ENCODE data around the gene TMEM175.

The TMEM175 gene

DNA sequence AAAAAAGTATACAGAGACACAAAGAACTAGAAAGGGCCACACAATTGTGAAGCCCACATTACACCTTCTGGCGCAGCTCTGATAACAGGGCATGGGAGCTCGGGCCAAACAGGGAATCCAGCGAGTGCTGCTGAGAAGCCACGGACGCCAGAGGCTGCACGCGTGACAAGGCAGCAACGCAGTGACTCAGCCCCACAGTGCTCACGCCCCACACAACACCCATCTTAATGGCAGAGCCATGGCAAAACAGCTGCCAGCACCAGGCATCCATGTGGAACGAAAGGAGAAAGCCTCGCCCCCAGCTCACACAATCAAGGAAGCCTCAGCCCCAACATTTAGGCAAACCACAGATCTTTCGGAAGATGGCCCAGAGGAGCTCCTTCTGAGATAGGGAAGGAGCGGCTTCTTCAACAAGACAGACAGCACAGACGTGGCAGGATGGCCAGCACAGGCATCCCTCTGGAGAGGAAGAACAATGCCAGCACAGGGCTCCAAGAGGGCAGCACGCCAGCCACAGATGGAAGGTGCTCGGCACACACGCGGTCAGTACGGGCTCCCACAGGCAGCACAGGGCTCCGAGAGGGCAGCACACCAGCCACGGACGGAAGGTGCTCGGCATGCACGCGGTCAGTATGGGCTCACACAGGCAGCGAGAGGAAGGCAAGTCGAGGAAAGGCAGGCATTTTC, 33.2 kb upstream of the TMEM175 start:
- no peak overlapping the region for H3K4me3 ChIP-seq
- H3K9ac ChIP-seq = no peak overlapping the region
- peaks cover 100% of the 10 kb centered on the region for H3K36me3 ChIP-seq
- H3K9me3 ChIP-seq = no peaks in the 10 kb centered on the region
- H3K27me3 ChIP-seq = no peaks in the 10 kb centered on the region
- H3K4me1 ChIP-seq = no peaks in the 10 kb centered on the region
- TF ChIP-seq Cebpa-rat (IDR thresholded peaks at IDR 0.05) = no peak
- peaks cover 89% of the 10 kb centered on the region for H4K20me1 ChIP-seq
- H3K27ac ChIP-seq = no peak overlapping the region
- no peak overlapping the region for H3K4me2 ChIP-seq

DNA sequence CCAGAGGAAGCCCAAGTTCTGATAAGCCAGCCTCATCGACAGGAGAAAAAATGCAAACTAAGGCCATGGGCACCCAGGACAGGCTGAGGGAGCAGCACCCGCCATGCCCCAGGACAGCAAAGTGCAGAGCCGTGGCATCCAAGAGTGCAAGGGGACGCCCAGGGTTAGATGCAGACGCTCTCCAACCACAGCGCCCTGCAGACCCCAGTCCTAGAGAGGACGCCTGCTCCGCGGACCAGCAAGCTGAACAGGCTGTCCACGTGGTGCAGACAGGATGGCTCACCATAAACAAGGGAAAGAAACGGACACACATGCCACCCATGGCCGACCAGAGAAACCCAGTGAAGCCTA, 32.7 kb upstream of the TMEM175 start:
- H3K9me3 ChIP-seq = no peaks in the 10 kb centered on the region
- no peak overlapping the region for H3K4me2 ChIP-seq
- H4K20me1 ChIP-seq = peaks cover 92% of the 10 kb centered on the region
- peaks cover 100% of the 10 kb centered on the region for H3K36me3 ChIP-seq
- no peaks in the 10 kb centered on the region for H3K4me1 ChIP-seq
- no peaks in the 10 kb centered on the region for H3K27me3 ChIP-seq
- H3K4me3 ChIP-seq = no peak overlapping the region
- no peak for TF ChIP-seq Cebpa-rat (IDR thresholded peaks at IDR 0.05)
- H3K27ac ChIP-seq = no peak overlapping the region
- H3K9ac ChIP-seq = no peak overlapping the region

DNA sequence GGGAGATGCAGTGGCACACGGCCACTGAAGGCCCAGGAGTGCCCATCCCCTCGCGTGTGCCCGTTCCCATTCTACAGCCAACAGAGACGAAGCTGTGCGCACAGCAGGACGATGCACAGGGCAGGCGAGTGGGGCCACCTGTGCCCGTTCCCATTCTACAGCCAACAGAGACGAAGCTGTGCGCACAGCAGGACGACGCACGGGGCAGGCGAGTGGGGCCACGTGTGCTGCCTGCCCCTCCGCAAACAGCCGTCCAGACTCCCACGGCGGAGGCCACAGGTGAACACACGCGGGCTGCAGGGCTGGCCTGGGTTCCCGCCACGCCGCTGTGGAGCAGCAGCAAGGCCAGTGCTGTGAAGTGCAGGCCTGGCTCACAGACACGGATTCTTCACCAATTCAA, 32.2 kb upstream of the TMEM175 start:
- H3K9me3 ChIP-seq = no peaks in the 10 kb centered on the region
- H3K36me3 ChIP-seq = peaks cover 100% of the 10 kb centered on the region
- H3K9ac ChIP-seq = no peak overlapping the region
- no peaks in the 10 kb centered on the region for H3K4me1 ChIP-seq
- no peak overlapping the region for H3K27ac ChIP-seq
- no peak overlapping the region for H3K4me3 ChIP-seq
- no peak overlapping the region for H3K4me2 ChIP-seq
- peaks cover 95% of the 10 kb centered on the region for H4K20me1 ChIP-seq
- no peak for TF ChIP-seq Cebpa-rat (IDR thresholded peaks at IDR 0.05)
- no peaks in the 10 kb centered on the region for H3K27me3 ChIP-seq

DNA sequence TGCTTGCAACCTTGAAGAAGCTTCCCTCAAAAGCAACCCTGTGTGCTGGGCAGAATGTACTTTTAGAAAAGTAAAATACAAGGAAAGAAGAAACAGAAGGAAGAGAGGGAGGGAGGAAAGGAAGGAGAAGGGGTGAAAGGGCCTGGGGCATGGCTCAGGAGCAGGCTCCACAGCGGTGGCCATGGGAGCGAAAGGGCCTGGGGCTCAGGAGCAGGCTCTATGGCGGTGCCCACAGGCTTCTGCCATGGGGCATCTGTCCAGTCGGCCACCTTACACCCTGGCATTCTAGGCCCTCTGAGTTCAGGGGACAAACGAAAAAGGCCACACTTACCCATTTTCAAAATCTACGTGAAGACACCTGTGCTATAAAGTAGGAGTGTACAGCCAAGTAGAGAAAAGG, 31.5 kb upstream of the TMEM175 start:
- Histone ChIP-seq H4K20me1 (peaks cover 95% of the 10 kb centered on the region), H3K4me3 (no peak overlapping the region), H3K4me2 (no peak overlapping the region), H3K27me3 (no peaks in the 10 kb centered on the region), H3K9ac (no peak overlapping the region), H3K4me1 (no peaks in the 10 kb centered on the region), H3K9me3 (peaks cover 4% of the 10 kb centered on the region; the same call in 1 of the 2 replicates), H3K36me3 (peaks cover 100% of the 10 kb centered on the region), H3K27ac (no peak overlapping the region)
- TF ChIP-seq Cebpa-rat (IDR thresholded peaks at IDR 0.05) = no peak

DNA sequence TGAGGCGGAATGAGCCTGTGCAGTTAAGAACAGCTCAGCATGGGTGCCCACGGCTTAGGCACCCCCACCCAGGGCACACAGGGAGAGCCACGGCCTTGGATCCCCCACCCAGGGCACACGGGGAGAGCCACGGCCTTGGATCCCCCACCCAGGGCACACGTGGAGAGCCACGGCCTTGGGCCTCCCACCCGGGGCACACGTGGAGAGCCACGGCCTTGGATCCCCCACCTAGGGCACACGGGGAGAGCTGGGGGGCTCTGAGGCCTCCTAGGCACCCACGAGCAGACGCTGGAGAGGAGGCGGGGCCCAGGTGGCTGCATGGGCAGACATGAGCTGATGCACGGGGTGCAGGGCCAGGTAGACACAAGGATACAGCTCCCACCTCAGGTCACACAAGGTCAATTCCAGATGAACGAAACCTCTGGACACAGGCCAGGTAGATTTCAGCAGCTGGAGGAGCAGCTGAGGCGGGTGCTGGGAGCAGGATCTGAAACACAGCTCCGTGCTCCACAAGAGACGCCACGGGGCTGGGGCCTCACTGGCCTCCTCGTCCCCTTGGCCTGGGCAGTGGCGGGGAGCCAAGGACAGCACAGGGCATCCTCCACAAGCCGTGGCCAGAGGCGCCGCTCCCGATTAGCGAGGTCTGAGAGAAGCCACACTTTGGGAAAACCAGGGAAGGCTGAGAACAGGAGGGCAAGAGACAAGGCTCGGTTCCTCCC, 30.9 kb upstream of the TMEM175 start:
- Histone ChIP-seq H3K36me3 (peaks cover 100% of the 10 kb centered on the region), H3K4me3 (no peak overlapping the region), H3K27ac (no peak overlapping the region), H3K9me3 (peaks cover 10% of the 10 kb centered on the region), H3K4me2 (no peak overlapping the region), H4K20me1 (peaks cover 96% of the 10 kb centered on the region), H3K9ac (no peak overlapping the region), H3K4me1 (no peaks in the 10 kb centered on the region), H3K27me3 (no peaks in the 10 kb centered on the region)
- no peak for TF ChIP-seq Cebpa-rat (IDR thresholded peaks at IDR 0.05)

DNA sequence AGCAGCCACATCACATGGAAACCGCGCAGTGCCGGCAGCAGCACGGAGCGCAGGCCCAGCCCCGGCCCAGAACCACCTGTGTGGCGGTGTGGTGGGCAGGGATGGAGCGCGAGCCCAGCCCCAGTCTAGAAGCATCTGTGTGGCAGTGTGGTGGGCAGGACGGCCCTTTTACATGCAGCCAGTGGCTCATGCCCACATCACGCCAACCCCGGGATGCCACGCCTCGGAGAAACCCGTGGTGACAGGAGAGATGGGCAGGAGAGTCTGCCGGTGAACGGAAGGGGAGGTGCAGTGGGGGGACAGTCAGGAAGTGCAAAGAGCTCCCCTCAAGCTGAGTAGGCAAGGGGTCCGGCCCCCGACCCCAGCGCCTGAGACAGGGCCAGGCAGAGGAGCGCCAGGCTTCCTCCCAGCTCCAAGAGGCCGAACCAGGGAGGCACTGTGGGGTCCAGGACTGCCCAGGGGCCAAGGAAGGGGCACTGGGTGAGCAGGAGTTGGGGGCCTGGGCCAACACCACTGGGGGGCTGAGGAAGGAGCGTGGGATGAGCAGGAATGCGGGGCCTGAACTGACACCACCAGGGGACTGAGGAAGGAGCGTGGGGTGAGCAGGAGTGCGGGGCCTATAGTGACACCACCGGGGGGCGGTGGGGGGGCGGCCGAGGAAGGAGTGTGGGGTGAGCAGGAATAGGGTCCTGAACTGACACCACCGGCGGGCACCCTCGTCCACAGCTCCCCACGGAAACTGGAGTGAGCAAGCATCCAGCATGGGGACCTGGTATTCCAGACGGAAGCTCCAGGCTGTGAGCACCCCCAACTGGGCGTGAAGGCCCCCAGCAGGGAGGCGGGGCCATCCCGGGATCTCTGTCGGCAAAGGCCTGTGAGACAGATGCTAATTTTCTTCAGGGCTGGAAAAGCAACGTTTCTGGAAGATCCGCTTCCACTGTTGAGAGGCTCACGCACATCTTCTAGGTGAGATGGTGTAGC, 28.9 kb upstream of the TMEM175 start:
- H3K27me3 ChIP-seq = no peaks in the 10 kb centered on the region
- no peaks in the 10 kb centered on the region for H3K4me1 ChIP-seq
- no peak overlapping the region for H3K9ac ChIP-seq
- H3K27ac ChIP-seq = no peak overlapping the region
- H3K9me3 ChIP-seq = peaks cover 15% of the 10 kb centered on the region
- H4K20me1 ChIP-seq = peaks cover 97% of the 10 kb centered on the region
- TF ChIP-seq Cebpa-rat (IDR thresholded peaks at IDR 0.05) = no peak
- H3K4me2 ChIP-seq = no peak overlapping the region
- no peak overlapping the region for H3K4me3 ChIP-seq
- peaks cover 100% of the 10 kb centered on the region for H3K36me3 ChIP-seq

DNA sequence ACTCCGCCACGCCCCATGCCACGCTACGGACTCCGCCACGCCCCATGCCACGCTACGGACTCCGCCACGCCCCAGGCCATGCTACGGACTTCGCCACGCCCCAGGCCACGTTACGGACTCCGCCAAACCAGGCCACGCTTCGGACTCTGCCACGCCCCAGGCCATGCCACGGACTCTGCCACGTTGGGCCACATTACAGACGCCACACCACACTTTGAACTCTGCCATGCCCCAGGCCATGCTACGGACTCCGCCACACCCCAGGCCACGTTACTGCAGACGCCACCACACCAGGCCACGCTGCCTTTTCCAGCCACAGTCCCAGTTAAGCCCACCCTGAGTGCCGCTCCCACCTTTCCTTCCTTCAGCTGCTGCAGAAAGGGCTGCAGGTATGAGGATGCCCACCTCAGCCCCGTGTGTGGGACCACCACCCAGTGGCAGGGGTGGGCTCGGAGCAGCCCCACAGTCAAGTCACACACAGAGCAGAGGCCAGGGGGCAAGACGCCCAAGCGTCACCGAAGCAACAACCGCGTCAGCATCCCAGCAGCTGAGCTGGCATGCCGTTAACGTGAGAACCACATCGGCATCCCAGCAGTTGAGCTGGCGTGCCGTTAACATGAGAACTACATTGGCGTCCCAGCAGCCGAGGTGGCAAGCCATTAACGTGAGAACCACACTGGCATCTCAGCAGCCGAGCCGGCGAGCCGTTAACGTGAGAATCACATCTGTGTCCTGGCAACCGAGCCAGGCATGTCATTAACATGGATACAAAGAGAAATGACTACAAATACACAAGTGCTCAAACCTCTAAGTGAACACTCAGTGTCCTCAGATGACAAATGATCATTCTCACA, 26.5 kb upstream of the TMEM175 start:
- H3K4me3 ChIP-seq = no peak overlapping the region
- H3K9ac ChIP-seq = no peak overlapping the region
- H3K4me1 ChIP-seq = no peaks in the 10 kb centered on the region
- H3K27ac ChIP-seq = no peak overlapping the region
- H4K20me1 ChIP-seq = peaks cover 97% of the 10 kb centered on the region
- no peaks in the 10 kb centered on the region for H3K27me3 ChIP-seq
- peaks cover 100% of the 10 kb centered on the region for H3K36me3 ChIP-seq
- no peak overlapping the region for H3K4me2 ChIP-seq
- TF ChIP-seq Cebpa-rat (IDR thresholded peaks at IDR 0.05) = no peak
- peaks cover 15% of the 10 kb centered on the region for H3K9me3 ChIP-seq

DNA sequence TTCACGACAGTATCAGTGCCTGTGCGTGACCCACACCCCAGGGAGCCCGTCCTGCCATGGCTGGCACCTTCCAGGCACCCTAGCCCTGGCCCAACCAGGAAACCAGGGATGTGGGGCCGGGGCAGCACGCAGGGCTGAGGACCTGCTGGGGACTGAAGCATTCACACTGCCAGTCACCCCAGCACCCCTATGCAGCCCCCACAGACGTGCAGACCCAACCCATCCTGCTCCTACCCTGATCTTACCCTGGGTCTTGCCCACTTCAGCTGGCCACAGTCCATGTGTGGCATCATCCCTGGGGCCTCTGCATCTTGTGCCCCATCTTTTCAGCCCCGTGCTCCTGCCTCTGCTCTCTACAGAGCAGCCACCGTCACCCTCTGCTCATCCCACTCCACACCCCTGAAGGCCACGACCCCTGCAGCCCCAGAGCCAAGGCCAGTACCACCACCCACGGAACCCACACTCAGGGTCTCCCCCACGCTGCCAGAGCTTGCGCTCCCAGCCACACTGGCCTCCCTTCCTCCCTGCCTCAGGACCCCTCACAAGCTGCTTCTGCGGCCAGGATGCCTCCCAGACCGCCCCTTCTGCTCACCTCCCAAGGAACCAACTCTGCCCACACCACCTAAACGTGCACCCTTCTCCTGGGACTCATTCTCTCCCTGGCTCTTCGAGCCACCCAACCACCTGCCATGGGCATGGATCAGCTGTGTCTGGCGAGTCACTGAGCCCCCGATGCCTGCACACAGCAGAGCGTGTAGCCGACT, 25.7 kb upstream of the TMEM175 start:
- Histone ChIP-seq H3K27me3 (no peaks in the 10 kb centered on the region), H3K9ac (no peak overlapping the region), H3K36me3 (peaks cover 100% of the 10 kb centered on the region), H3K4me2 (no peak overlapping the region), H3K9me3 (peaks cover 15% of the 10 kb centered on the region), H3K4me1 (no peaks in the 10 kb centered on the region), H3K27ac (no peak overlapping the region), H4K20me1 (peaks cover 97% of the 10 kb centered on the region), H3K4me3 (no peak overlapping the region)
- TF ChIP-seq Cebpa-rat (IDR thresholded peaks at IDR 0.05) = no peak

DNA sequence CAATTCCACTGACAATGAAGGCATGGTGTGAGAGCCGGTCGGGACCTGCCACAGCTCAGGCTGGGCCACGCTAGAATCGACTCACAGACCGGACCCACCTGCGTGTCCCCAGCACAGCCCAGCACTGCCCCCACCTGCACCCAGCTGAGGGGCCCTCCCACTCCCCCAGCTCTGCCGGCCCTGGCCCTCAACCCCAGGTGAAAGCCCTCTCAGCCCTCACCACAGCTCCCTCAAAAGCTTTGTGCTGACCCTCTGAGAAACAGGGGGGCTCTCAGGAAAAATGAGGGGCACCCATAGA, 25.2 kb upstream of the TMEM175 start:
- Histone ChIP-seq H3K36me3 (peaks cover 100% of the 10 kb centered on the region), H4K20me1 (peaks cover 97% of the 10 kb centered on the region)

More for the DNA sequence above, 25.2 kb upstream of the TMEM175 start:
- Histone ChIP-seq H3K27ac (no peak overlapping the region), H3K9ac (no peak overlapping the region), H3K4me1 (no peaks in the 10 kb centered on the region), H3K27me3 (no peaks in the 10 kb centered on the region), H3K4me3 (no peak overlapping the region), H3K9me3 (peaks cover 15% of the 10 kb centered on the region), H3K4me2 (no peak overlapping the region)
- no peak for TF ChIP-seq Cebpa-rat (IDR thresholded peaks at IDR 0.05)
